Loucy (cell line): ENCODE measurements around the gene GPBP1.

Source experiments
- H2AFZ ChIP-seq: fragments of 200-600 bp; sonication (generic); 2 replicates; pipeline ENCODE4 v1.6.0; 2016; ENCODE audit warnings: antibody characterized with exemption, mild to moderate bottlenecking, low read length, moderate library complexity
- H3F3A ChIP-seq: fragments of 200-600 bp; 2 replicates; pipeline ENCODE4 v1.6.0; 2016; ENCODE audit warnings: antibody characterized with exemption, low read depth, mild to moderate bottlenecking
- H3K27me3 ChIP-seq: fragments of 200-600 bp; sonication (generic); 2 replicates; pipeline ENCODE4 v1.6.1; 2014; ENCODE audit warnings: low read length, mild to moderate bottlenecking; ENCODE audit not compliant: insufficient read depth, poor library complexity, severe bottlenecking
- H3K36me3 ChIP-seq: fragments of 200-600 bp; sonication (generic); 2 replicates; pipeline ENCODE4 v1.6.1; 2016; ENCODE audit warnings: low read length; ENCODE audit not compliant: insufficient read depth
- H3K4me1 ChIP-seq: fragments of 200-600 bp; sonication (generic); 2 replicates; pipeline ENCODE4 v1.5.1; 2014; ENCODE audit warnings: low read length, mild to moderate bottlenecking; ENCODE audit not compliant: insufficient read depth, poor library complexity, severe bottlenecking
- H3K4me2 ChIP-seq: fragments of 200-600 bp; sonication (generic); 2 replicates; pipeline ENCODE4 v1.6.0; 2014; ENCODE audit warnings: antibody characterized with exemption, low read length, low read depth, mild to moderate bottlenecking; ENCODE audit not compliant: poor library complexity, severe bottlenecking
- H3K4me3 ChIP-seq: fragments of 200-600 bp; sonication (generic); 2 replicates; pipeline ENCODE4 v1.5.1; 2014; ENCODE audit warnings: low read length, mild to moderate bottlenecking, mixed read lengths; ENCODE audit not compliant: poor library complexity, severe bottlenecking
- H3K79me2 ChIP-seq: fragments of 200-600 bp; sonication (generic); 2 replicates; pipeline ENCODE4 v1.6.1; 2014; ENCODE audit warnings: low read length; ENCODE audit not compliant: insufficient read depth
- H3K9ac ChIP-seq: fragments of 200-600 bp; sonication (generic); 2 replicates; pipeline ENCODE4 v1.6.0; 2014; ENCODE audit warnings: mild to moderate bottlenecking, low read depth, low read length, moderate library complexity; ENCODE audit not compliant: poor library complexity, severe bottlenecking
- H3K9me2 ChIP-seq: fragments of 200-600 bp; sonication (generic); replicated peaks from 2 replicates; pipeline ENCODE4 v1.6.1; 2016; ENCODE audit warnings: low read depth, low read length, mixed read lengths
- H3K9me3 ChIP-seq: fragments of 200-600 bp; sonication (generic); 2 replicates; pipeline ENCODE4 v1.6.1; 2014; ENCODE audit warnings: mild to moderate bottlenecking, antibody characterized with exemption, low read length, low read depth; ENCODE audit not compliant: insufficient read depth
- H4K20me1 ChIP-seq: fragments of 200-600 bp; sonication (generic); 2 replicates; pipeline ENCODE4 v1.6.0; 2014; ENCODE audit warnings: antibody characterized with exemption, low read length, mild to moderate bottlenecking; ENCODE audit not compliant: insufficient read depth, poor library complexity, severe bottlenecking
- CTCF ChIP-seq: fragments of 200-600 bp; sonication (generic); conservative IDR thresholded peaks from 2 replicates; pipeline ENCODE4 v1.5.1; 2014; ENCODE audit warnings: mild to moderate bottlenecking, antibody characterized with exemption, low read length
- EZH2phosphoT487 ChIP-seq: fragments of 200-600 bp; IDR thresholded peaks from 2 replicates; pipeline ENCODE4 v1.6.1; 2018; ENCODE audit warnings: antibody characterized with exemption, mild to moderate bottlenecking, moderate library complexity, borderline replicate concordance

The GPBP1 gene

DNA sequence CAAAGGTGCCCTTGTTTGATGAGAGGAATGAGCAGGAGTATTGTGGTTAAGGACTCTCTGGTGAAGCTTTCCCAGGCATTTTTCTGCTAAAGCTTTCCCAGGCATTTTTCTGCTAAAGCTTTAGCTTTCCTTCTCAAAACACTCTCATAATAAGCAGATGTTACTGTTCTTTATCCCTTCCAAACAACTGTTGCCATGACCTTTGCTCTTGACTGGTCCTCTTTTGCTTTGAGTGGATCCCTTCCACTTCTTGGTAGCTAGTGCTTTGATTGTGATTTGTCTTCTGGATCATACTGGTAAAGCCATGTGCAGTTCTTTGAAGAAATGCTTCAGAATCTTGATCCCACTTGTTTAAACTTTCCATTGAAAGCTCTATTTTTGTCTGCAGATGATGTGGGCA, 85.8 kb downstream of the GPBP1 start:
- Histone ChIP-seq H3K27me3 (no peaks in the 10 kb centered on the region), H3K9me2 (no peaks in the 10 kb centered on the region), H3K79me2 (0 out of 2 replicates have a peak, but pooled peaks cover 9% of the 10 kb centered on the region), H3K4me2 (no peak overlapping the region), H3K9ac (no peak overlapping the region), H3K4me3 (no peak overlapping the region), H3F3A (0 out of 2 replicates have a peak, but pooled peaks cover 2% of the 10 kb centered on the region), H3K36me3 (peaks cover 97% of the 10 kb centered on the region), H3K9me3 (no peaks in the 10 kb centered on the region), H3K4me1 (no peaks in the 10 kb centered on the region), H2AFZ (no peak overlapping the region), H4K20me1 (no peaks in the 10 kb centered on the region)
- TF ChIP-seq EZH2phosphoT487: no peak
- no peak for TF ChIP-seq CTCF

DNA sequence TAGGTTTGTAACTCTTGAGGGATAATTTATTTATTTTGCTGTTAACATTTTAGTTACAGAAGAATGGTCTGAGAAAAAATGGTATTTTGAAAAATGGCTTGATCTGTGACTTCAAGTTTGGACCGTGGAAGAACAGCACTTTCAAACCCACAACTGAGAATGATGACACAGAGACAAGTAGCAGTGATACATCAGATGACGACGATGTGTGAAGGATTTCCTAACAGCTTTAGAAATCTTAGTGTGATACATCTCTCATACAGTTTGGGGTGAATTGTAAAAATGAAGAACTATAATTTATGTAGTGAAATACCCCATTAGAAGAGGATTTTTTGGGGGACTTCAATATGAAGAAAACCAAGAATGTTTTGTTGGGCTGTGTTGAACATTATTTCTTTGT, 88.7 kb downstream of the GPBP1 start:
- Histone ChIP-seq H3K4me1 (no peaks in the 10 kb centered on the region), H3K9me3 (no peaks in the 10 kb centered on the region), H2AFZ (no peak overlapping the region), H3K27me3 (no peaks in the 10 kb centered on the region), H3K36me3 (peaks cover 74% of the 10 kb centered on the region), H4K20me1 (no peaks in the 10 kb centered on the region), H3K4me3 (no peak overlapping the region), H3K4me2 (no peak overlapping the region), H3K9ac (no peak overlapping the region), H3K9me2 (no peaks in the 10 kb centered on the region), H3K79me2 (0 out of 2 replicates have a peak, but pooled peaks cover 9% of the 10 kb centered on the region), H3F3A (0 out of 2 replicates have a peak, but pooled peaks cover 4% of the 10 kb centered on the region)
- TF ChIP-seq CTCF (no peak), EZH2phosphoT487 (no peak)

DNA sequence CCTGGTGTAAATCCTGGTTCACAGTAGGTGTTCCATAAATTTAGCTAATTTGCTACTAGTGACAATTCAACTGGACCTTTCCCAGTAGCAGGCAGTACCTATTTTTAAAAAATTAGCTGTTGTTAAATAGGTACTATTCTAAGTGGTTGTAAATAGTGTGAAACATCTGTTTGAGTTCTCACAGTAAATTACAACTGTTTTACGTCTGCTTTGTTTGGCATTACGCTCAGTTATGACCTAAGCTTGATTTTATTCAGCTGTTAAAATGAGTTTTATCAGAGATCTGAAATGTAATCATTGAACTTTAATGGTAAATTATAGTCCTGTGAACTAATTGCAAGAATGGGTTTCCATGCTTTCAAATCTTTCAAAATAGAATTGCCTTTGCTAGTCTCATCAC, 93.9 kb downstream of the GPBP1 start:
- Histone ChIP-seq H3K27me3 (no peaks in the 10 kb centered on the region), H2AFZ (no peak overlapping the region), H3F3A (0 out of 2 replicates have a peak, but pooled peaks cover 4% of the 10 kb centered on the region), H3K36me3 (peaks cover 22% of the 10 kb centered on the region; the same call in 1 of the 2 replicates), H3K4me2 (no peak overlapping the region), H3K9me2 (no peaks in the 10 kb centered on the region), H3K9me3 (no peaks in the 10 kb centered on the region), H4K20me1 (no peaks in the 10 kb centered on the region), H3K9ac (no peak overlapping the region), H3K4me1 (peaks cover 5% of the 10 kb centered on the region), H3K4me3 (no peak overlapping the region), H3K79me2 (no peaks in the 10 kb centered on the region)
- TF ChIP-seq CTCF: no peak
- TF ChIP-seq EZH2phosphoT487: no peak
